ENCODE results near the gene CGN. TPM values are rescaled to one million over a fixed set of nuclear protein-coding genes. Genes with fewer than 3 reads are reported as not detected.

Gene CGN
- total and polyA plus RNA-seq, 2 of the 13 experiments (the other 11 are each of a cell fraction or from before 2014, with no cell fraction given) = 0.75 to 0.81 TPM

GRCh38 chr1:151546011-151546925, 35.1 kb downstream of the CGN start:
- H3K27me3 ChIP-seq (ENCODE audit: control insufficient read depth in 1 of 2, insufficient read depth in 2 of 2, low read length in 2 of 2) = no peaks in the 10 kb centered on the region
- H3K9me3 ChIP-seq (ENCODE audit: low read length) = no peaks in the 10 kb centered on the region
- no peak for ATAC-seq
- H3K4me2 ChIP-seq (ENCODE audit: low read depth, low read length) = peak overlapping the region; percentile 87; the same call in 1 of the 2 replicates
- POLR2A ChIA-PET = interaction anchor here (0.6 to 2.7 kb wide), 5 partner anchors 19 to 174 kb away, joined by 3 to 15 read pairs (median 7); partner anchors contain the start of gene SELENBP1
- no peak overlapping the region for H3K9ac ChIP-seq (ENCODE audit: insufficient read depth, low read depth, low read length)
- H3K36me3 ChIP-seq (replicated peaks in 1 of 2; ENCODE audit: control insufficient read depth in 1 of 2, insufficient read depth in 2 of 2, low read length in 2 of 2) = no peaks in the 10 kb centered on the region; a peak in 1 of 5 replicates
- no peak for FAIRE-seq
- peaks cover 18% of the 10 kb centered on the region for H3K79me2 ChIP-seq (ENCODE audit: insufficient read depth, low read length)
- BruUV-seq (replicated peaks) = no TSS peak
- no peaks in the 10 kb centered on the region for H4K20me1 ChIP-seq (ENCODE audit: insufficient read depth, low read length)
- no peak overlapping the region for H2AFZ ChIP-seq (ENCODE audit: low read length)
- TF ChIP-seq ZBTB20 (CRISPR knock-in tag; IDR thresholded peaks at IDR 0.05; ENCODE audit: borderline replicate concordance, low read depth) (no peak), SMAD1 (CRISPR knock-in tag; IDR thresholded peaks at IDR 0.05; ENCODE audit: borderline replicate concordance, low read depth) (no peak), GLI4 (CRISPR knock-in tag; IDR thresholded peaks at IDR 0.05; ENCODE audit: borderline replicate concordance) (no peak), ZNF580 (CRISPR knock-in tag; IDR thresholded peaks at IDR 0.05; ENCODE audit: borderline replicate concordance, low read depth) (no peak), BCL6 (CRISPR knock-in tag; IDR thresholded peaks at IDR 0.05) (no peak), EHMT2 (IDR thresholded peaks at IDR 0.05; ENCODE audit: borderline replicate concordance, low read depth, low read length) (no peak), GABPB1 (CRISPR knock-in tag; IDR thresholded peaks at IDR 0.05) (no peak), ZNF280B (CRISPR knock-in tag; IDR thresholded peaks at IDR 0.05; ENCODE audit: borderline replicate concordance) (no peak), CREB3 (CRISPR knock-in tag; IDR thresholded peaks at IDR 0.05) (no peak), ZNF709 (CRISPR knock-in tag; IDR thresholded peaks at IDR 0.05) (no peak), ZFAT (CRISPR knock-in tag; conservative IDR thresholded peaks at IDR 0.05) (no peak), TBX2 (CRISPR knock-in tag; IDR thresholded peaks at IDR 0.05; ENCODE audit: borderline replicate concordance) (no peak), GFI1 (CRISPR knock-in tag; IDR thresholded peaks at IDR 0.05; ENCODE audit: borderline replicate concordance) (no peak), NFRKB (IDR thresholded peaks at IDR 0.05) (no peak), ZNF672 (CRISPR knock-in tag; IDR thresholded peaks at IDR 0.05) (no peak), ZNF468 (CRISPR knock-in tag; IDR thresholded peaks at IDR 0.05) (no peak)
- 94% methylated on average over 4 of the region's 4 CpGs for WGBS (ENCODE audit: low lambda C conversion rate)
- CTCF ChIA-PET (ENCODE audit: low intra/inter-chr PET ratio, low total read pairs) = no interaction called here
- peaks cover 64% of the 10 kb centered on the region for H3K4me1 ChIP-seq (ENCODE audit: insufficient read depth, low read length)
- in situ Hi-C loops (cut with HindIII; ENCODE audit: extremely low pct_ligation_motif_present, low pct_unique_long_range_greater_than_20kb) = loop anchor here (25.0 kb wide), 1 partner anchor 191 kb away; no protein-coding TSS in a partner anchor
- H3K4me3 ChIP-seq (replicated peaks in 1 of 3; ENCODE audit: insufficient read depth in 1 of 3, low read depth in 2 of 3, low read length in 3 of 3) = no peak overlapping the region
- H3K27ac ChIP-seq (ENCODE audit: extremely low read length, insufficient read depth, low read length) = peak overlapping the region; percentile 79
- intact Hi-C loops (cut with micrococcal nuclease; ENCODE audit: unreplicated experiment) = loop anchor here (2.0 to 10.0 kb wide), 2 partner anchors 19 to 289 kb away; partner anchors contain the start of genes C2CD4D and RORC
- DNase-seq (ENCODE audit: low spot score) = no peak
